Superior temporal gyrus (tissue), 1 donor: ENCODE data around the gene KCTD1.

Experiments used
- DNase-seq: peaks from one replicate; pipeline ENCODE4 v3.0.0-alpha.2; 2016; ENCODE audit errors: extremely low spot score

KCTD1 gene

DNA sequence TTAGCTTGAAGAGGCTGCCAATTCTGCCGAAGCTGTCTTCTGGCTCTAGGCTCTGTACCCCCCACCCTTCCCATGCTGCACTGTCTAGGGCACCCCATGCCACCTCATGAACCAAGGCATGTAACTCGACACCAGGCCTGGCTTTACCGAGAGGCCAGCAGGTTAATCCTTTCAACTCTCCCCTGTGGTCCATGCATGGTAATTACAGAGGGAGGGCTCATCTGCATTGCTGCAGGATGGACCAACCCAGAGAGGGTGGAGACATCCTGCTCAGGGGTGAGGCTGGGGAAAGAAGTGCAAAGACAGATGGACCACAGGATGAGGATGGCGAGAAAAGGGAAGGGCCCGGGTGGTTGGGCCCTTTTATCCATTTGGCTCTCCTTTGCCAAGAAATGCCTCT, 65.8 kb downstream of the KCTD1 start:
- DNase-seq, result no peak

DNA sequence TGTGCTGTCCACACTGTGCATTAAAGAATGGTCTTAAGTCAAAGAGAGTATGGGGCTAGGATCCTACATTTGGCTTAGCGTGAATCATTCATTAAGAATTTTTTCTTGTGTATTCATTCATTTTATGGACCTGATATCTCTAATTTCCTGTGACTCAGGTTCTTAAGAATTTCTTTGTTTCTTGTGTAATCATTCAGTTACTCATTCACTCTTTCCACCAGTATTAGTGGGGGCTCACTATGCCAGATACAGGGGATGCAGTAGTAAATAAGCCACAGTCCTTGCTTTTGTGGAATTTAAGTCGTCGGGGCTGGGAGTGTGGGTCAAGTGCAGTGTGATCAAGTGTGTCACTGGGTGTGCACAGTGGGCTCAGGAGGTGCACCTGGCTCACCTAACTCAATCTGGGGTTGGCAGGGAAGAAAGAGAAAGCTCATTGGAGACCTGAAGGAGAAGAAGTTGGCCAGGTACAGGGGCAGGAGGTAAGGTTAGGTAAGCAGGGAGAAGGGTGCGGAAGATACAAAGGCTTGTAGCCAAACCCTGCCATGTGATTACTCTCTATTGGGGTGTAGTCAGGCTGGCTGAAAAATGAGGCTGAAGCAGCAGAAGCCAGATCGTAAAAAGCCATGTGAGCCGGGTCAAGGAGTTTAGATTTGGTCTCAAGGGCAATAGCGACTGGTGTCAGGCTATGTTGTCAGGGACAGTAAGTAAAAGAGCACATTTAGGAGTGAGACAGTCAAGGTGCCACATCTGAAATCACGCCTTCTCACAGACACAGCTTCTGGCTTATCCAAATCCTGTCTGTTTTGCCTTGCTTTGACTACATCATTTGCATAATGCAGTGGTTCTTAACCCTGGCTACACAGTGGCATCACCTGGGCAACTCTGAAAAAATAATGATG, 67.2 kb downstream of the KCTD1 start:
- DNase-seq, result no peak

GRCh38 chr18:26479681-26480079, 68.7 kb downstream of the KCTD1 start:
- DNase-seq, result no peak

DNA sequence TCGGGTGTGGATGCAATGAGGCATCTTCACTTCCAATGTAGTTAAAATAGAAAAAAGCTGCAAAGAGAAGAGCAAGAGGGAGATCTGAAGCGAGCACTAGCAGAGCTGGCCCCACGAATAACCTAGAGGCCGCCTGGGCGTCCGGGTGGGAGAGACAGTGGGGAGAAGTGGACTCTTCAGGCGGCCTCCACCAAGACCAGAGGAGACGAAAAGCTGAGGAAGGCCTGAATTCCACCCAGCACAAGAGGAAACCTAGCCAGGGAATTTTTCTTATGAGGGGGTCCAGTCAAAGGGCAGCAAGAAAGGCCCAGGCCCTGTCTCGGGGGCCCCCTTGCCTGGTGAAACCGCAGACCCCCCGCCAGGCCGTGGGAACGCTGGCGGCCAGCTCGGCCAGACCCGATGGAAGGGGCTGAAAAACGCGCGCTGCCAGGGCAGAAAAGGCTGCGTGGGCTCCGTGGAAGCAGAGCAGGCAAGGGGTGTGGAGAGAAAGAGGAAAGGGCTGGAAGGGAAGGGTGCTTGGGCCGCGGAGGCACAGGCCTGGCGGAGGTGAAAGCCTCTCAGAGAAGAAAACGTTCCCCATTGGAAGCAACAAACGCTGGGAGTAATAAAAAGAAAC, 69.2 kb downstream of the KCTD1 start:
- DNase-seq, result no peak

GRCh38 chr18:26477828-26478466, 70.4 kb downstream of the KCTD1 start:
- no peak for DNase-seq

DNA sequence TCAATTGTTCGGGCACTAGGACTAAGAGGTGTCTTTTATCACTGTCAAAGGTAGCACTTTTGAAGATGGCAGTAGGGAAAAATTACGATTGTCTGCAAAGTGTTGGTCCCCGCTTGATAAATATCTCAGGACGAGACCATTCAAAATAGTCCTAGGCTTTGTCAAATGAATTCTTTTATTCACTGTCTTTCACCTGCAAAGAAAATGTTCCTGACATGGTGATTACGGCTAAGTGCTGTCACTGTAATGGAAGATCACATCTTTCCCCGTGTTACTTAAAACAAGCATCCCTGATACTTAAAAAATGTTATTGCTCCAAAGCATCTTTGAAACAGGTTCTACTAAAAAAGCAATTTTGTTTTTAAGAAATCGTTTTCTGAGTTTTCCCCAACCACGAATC, 71.7 kb downstream of the KCTD1 start:
- DNase-seq, result no peak

DNA sequence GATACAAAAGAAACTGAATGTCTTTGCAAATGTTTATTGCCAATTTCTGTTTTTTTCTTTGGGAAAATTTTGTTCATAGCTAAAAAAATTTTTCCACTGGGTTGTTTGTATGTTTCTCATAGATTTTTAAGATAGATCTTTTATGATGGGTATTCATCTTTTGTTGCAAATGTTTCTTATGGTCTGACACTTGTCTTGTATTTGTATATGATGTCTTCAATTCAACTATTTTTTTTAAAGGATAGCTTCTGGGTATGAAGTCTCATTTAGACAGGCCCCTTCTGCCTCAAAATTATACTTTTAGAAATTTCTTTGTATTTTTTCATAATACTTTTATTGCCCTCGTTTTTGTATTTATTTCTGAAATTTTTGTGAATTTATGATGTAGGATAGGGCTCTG, 73.8 kb downstream of the KCTD1 start:
- no peak for DNase-seq

GRCh38 chr18:26473672-26474071, 74.7 kb downstream of the KCTD1 start:
- no peak for DNase-seq

DNA sequence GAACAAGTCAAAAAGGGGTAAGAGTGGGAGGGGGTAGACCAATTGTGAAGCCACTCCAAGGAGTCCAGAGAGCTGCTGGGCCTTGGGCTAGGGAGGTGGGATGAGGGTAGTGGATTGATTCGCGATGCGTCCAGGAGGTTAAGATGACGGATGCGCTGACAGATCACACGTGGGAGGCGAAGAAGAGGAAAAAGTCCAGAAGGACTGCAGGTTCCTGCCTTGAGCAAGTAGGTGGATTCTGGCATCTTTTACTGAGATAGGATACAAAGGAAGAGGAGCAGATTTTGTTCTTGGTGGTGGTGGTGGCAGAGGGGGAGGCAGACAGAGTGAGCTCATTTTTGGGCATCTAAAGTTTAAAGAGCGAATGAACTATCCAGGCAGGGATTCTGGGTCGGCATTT, 76.5 kb downstream of the KCTD1 start:
- no peak for DNase-seq

DNA sequence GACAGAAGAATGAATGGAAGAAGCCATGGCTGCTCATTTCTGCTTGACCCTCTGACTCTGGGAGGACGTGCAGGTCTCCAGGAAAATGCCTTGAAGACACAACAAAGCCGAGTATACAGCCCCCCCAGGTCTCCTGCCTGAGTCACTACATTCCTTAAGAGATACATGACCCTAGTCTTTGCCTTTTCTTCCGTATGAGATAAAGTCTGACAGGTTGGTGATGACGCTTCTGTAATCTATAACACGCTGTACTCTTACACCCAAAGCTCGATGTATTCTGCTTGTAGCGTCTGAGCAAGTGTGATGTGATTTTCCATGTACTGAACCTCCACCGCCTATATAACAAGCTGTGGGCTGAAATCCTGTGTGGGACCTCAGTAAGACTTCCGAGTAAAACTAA, 77.3 kb downstream of the KCTD1 start:
- DNase-seq, result no peak

- DNase-seq, result no peak
Measured at GRCh38 chr18:26470011-26470637, 78.2 kb downstream of the KCTD1 start.

DNA sequence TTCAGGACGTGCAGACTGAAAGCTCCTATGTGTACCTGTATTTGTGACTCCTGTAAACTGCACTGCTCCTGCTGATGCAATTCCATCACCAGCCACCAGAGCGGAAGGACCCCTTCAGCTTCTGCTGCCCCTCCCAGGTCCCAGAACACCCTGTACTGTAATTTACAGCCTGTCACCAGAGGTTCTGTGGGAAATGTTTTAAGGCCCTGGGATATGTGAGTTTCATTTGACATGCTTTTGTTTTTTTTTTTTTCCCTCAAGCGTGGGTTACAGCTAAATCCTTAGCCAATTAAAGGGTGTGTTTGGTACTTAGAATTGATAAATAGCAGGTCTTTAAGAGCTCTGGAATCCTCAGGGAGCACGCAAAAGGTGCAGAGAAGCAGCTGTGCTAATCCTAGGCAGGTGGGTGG, 79.4 kb downstream of the KCTD1 start:
- DNase-seq, result no peak

DNA sequence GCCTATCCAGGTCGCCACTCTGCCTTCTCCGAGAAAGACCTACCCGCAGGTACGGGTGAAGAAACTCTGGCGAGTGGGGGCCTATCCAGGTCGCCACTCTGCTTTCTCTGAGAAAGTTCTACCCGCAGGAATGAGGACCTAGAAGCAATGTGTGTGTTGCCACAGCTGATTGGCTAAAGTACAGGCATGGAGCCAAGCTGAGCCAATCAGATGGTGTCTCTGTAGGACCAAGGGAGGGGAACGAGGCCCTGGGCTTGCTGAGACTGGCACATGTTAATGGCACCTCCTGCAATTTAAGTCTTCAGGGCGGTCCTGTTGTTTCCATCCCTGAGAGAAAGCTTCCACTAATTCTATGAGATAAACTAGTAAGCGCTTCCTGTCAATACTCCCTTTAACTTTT, 82.3 kb downstream of the KCTD1 start:
- DNase-seq, result no peak

DNA sequence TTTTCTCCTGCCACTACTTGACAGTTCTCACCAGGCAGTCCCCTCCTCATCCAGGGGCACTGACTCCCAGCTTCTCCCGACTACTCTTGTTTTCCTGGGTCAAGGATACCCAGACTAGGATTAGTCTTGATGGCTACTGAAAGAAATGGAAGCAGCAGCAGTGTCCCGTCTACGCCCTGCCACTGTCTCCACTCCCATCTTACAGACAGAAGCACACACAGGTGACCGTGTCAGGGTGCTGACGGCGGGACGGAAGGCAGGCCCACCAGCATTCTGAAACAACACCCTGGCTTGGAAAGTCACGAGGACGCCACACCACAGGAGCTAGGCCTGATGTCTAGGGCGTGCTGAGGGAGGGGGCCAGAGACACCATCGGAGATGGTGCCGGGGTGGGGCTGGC, 82.9 kb downstream of the KCTD1 start:
- DNase-seq, result no peak

DNA sequence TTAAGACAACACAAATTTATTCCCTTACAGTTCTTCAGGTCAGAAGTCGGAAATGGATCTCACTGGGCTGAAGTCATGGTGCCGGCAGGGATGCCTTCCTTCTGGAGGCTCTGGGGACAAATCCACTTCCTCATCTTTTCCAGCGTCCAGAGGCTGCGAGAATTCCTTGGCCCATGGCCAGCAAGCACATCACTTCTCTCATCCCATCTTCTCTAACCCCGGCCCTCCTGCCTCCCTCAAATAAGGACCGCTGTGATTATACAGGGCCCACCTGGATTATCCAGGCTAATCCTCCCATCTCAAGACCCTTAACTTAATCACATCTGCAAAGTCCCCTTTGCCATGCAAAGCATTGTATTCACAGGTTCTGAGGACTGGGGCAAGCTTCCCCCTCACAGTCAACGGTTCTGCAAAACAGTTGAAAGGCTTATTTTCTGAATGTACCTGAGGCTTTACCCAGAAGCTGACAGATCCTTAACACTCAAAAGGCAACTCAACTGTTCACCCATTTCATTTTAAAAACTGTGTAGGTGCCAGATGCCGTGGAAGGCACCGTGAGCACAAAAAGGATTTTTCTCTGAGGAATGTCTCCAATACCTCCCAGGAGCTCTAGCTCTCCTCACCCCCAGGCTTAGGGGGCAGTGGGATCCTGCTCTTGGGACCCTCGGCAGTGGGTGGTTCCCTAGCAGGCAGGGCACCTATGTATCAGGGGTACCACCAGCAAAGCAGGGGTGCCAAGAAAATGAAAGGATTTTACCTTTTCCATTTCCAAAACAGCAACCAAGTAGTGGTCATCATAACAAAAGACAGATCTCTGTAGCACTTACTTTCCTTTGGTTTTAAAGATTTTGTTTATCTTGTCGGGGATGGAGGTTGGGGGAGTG, 84.0 kb downstream of the KCTD1 start:
- DNase-seq, result no peak

GRCh38 chr18:26462355-26462754, 86.0 kb downstream of the KCTD1 start:
- DNase-seq, result no peak

- DNase-seq, result no peak
Measured at GRCh38 chr18:26461405-26461804, 86.9 kb downstream of the KCTD1 start.

- DNase-seq, result no peak
Measured at GRCh38 chr18:26460449-26461091, 87.8 kb downstream of the KCTD1 start.

GRCh38 chr18:26459884-26460283, 88.5 kb downstream of the KCTD1 start:
- no peak for DNase-seq

DNA sequence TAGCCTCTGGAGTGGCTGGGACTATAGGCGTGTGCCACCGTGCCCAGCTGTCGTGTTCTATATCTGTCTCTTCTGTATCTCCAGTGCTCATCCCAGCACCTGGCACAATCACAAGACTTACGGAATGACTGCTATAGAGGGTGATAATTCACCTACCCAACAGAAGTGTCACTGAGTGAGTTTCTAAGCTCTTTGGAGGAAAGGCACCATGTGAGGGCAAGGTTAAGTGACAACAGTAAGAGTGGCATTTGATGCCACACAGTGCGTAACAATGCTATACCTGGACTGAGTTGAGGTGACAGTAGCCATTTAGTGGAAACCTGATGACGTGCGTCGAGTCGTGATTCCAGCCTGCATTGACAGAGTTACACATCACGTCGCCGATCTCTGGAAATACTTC, 89.0 kb downstream of the KCTD1 start:
- no peak for DNase-seq
